ENCODE data around the gene NT5DC2. TPM values are rescaled to one million over a fixed set of nuclear protein-coding genes. Genes with fewer than 3 reads are reported as not detected.

Gene NT5DC2
- polyA plus RNA-seq, 4 donors, result 4.9 to 46.9 (median 23.8) TPM

GRCh38 chr3:52520141-52520667 lies 13.5 kb downstream of the NT5DC2 start:
- Histone ChIP-seq H3K27me3 (ENCODE audit: control insufficient read depth in 3 of 3, insufficient read depth in 3 of 3, low read length in 3 of 3) (no peaks in the 10 kb centered on the region), H3K9me3 (ENCODE audit: control insufficient read depth in 2 of 2, insufficient read depth in 1 of 2, low read depth in 1 of 2, low read length in 1 of 2) (no peaks in the 10 kb centered on the region), H3K36me3 (ENCODE audit: control insufficient read depth in 3 of 3, insufficient read depth in 2 of 3, low read depth in 1 of 3, low read length in 3 of 3) (peaks cover 0 to 32% (median 0%) of the 10 kb centered on the region in 3 donors), H3K4me1 (ENCODE audit: control insufficient read depth in 3 of 3, insufficient read depth in 2 of 3, low read depth in 1 of 3, low read length in 2 of 3) (peaks cover 0 to 6% (median 0%) of the 10 kb centered on the region in 3 donors), H3K27ac (ENCODE audit: low read depth in 1 of 3, low read length in 2 of 3) (no peak overlapping the region), H3K4me3 (ENCODE audit: low read depth in 1 of 3, low read length in 3 of 3) (no peak overlapping the region)
- 91 to 94% (median 93%) methylated on average over 14 of the region's 14 CpGs for WGBS, 3 donors
- no peak for FAIRE-seq
- no peak for DNase-seq

DNA sequence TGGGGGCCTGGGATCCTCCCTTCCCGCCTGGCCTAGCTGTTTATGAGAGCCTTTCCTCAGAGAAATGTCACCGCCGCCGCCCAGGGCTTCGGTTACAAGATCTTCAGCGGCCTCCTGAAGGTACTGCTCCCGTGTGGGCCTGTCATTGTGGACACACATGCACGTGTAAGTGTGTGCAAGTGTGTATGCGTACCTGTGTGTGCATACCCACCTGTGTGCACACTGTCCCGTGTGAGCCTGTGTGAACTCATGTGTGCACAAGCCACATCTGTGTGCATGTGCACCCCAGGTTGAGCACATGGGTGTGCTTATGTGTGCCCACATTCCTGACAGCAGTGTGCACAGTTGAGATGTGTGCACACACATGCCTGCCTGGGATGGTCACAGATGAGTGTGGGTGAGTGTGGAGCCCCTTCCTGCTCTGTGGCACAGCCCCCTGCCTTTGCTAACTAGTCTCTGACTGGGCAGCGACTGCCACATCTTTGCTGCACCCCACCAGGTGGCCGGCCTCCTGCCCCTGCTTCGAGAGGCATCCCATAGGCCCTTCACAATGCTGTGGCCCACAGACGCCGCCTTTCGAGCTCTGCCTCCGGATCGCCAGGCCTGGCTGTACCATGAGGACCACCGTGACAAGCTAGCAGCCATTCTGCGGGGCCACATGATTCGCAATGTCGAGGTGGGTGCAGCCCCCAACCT lies 14.1 kb downstream of the NT5DC2 start:
- no peak for FAIRE-seq
- H3K36me3 ChIP-seq (ENCODE audit: control insufficient read depth in 3 of 3, insufficient read depth in 2 of 3, low read depth in 1 of 3, low read length in 3 of 3), result peaks cover 0 to 27% (median 0%) of the 10 kb centered on the region in 3 donors
- H3K27me3 ChIP-seq (ENCODE audit: control insufficient read depth in 3 of 3, insufficient read depth in 3 of 3, low read length in 3 of 3), result no peaks in the 10 kb centered on the region
- WGBS, 3 donors, result 83 to 88% (median 86%) methylated on average over 21 to 22 of the region's 22 CpGs
- peaks cover 0 to 6% (median 0%) of the 10 kb centered on the region in 3 donors for H3K4me1 ChIP-seq (ENCODE audit: control insufficient read depth in 3 of 3, insufficient read depth in 2 of 3, low read depth in 1 of 3, low read length in 2 of 3)
- no peak for DNase-seq
- no peak overlapping the region for H3K27ac ChIP-seq (ENCODE audit: low read depth in 1 of 3, low read length in 2 of 3)
- H3K9me3 ChIP-seq (ENCODE audit: control insufficient read depth in 2 of 2, insufficient read depth in 1 of 2, low read depth in 1 of 2, low read length in 1 of 2), result no peaks in the 10 kb centered on the region
- H3K4me3 ChIP-seq (ENCODE audit: low read depth in 1 of 3, low read length in 3 of 3), result no peak overlapping the region

GRCh38 chr3:52518723-52519444 lies 14.8 kb downstream of the NT5DC2 start:
- Histone ChIP-seq H3K4me1 (ENCODE audit: control insufficient read depth in 3 of 3, insufficient read depth in 2 of 3, low read depth in 1 of 3, low read length in 2 of 3) (peaks cover 0 to 6% (median 0%) of the 10 kb centered on the region in 3 donors), H3K4me3 (ENCODE audit: low read depth in 1 of 3, low read length in 3 of 3) (peak overlapping the region in 2 of 3 donors; percentile 10 to 40), H3K36me3 (ENCODE audit: control insufficient read depth in 3 of 3, insufficient read depth in 2 of 3, low read depth in 1 of 3, low read length in 3 of 3) (peaks cover 0 to 20% (median 0%) of the 10 kb centered on the region in 3 donors), H3K27ac (ENCODE audit: low read depth in 1 of 3, low read length in 2 of 3) (no peak overlapping the region), H3K27me3 (ENCODE audit: control insufficient read depth in 3 of 3, insufficient read depth in 3 of 3, low read length in 3 of 3) (no peaks in the 10 kb centered on the region), H3K9me3 (ENCODE audit: control insufficient read depth in 2 of 2, insufficient read depth in 1 of 2, low read depth in 1 of 2, low read length in 1 of 2) (no peaks in the 10 kb centered on the region)
- 29 to 56% (median 48%) methylated on average over 37 to 50 of the region's 50 CpGs for WGBS, 3 donors
- peak; percentile 49 to 64 for DNase-seq
- no peak for FAIRE-seq

DNA sequence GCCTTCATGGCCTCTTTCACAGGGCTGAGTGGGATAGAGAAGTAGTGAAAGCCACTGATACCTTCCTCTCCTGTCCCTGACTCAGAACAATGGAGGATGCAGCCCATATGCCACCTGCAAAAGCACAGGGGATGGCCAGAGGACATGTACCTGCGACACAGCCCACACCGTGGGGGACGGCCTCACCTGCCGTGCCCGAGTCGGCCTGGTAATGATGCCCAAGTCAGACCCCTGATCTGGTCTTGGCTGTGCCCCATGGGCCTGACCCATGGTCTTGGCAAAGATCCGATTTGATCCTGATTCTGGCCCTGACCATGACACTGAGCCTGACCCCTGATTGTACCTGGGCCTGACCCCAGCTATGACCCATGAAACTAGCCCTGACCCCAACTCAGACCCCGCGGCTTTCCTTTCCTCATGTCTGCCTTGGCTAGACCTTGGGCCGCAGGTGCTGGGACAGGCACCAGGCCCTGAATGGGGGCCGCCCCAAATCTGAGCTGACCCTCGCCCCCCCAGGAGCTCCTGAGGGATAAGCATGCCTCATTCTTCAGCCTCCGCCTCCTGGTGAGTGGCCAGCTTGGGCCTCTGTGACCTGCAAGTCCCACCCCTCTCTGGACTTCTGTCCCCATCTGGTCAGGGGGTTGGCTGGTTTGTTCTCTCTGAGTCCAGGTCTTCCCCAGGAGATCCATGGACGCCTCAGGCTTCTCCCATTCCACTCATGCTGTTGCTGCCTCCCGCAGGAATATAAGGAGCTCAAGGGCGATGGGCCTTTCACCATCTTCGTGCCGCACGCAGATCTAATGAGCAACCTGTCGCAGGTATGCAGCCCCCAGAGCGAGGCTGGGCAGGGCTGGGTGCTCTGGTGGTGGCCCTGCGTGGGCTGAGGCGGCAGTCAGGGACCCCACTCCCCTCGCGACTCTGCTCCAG lies 15.6 kb downstream of the NT5DC2 start:
- no peaks in the 10 kb centered on the region for H3K9me3 ChIP-seq (ENCODE audit: control insufficient read depth in 2 of 2, insufficient read depth in 1 of 2, low read depth in 1 of 2, low read length in 1 of 2)
- no peak for FAIRE-seq
- peaks cover 0 to 13% (median 0%) of the 10 kb centered on the region in 3 donors for H3K36me3 ChIP-seq (ENCODE audit: control insufficient read depth in 3 of 3, insufficient read depth in 2 of 3, low read depth in 1 of 3, low read length in 3 of 3)
- peaks cover 0 to 6% (median 0%) of the 10 kb centered on the region in 3 donors for H3K4me1 ChIP-seq (ENCODE audit: control insufficient read depth in 3 of 3, insufficient read depth in 2 of 3, low read depth in 1 of 3, low read length in 2 of 3)
- H3K27ac ChIP-seq (ENCODE audit: low read depth in 1 of 3, low read length in 2 of 3), result no peak overlapping the region
- H3K4me3 ChIP-seq (ENCODE audit: low read depth in 1 of 3, low read length in 3 of 3), result peak overlapping the region in 2 of 3 donors; percentile 10 to 40
- no peak for DNase-seq
- H3K27me3 ChIP-seq (ENCODE audit: control insufficient read depth in 3 of 3, insufficient read depth in 3 of 3, low read length in 3 of 3), result no peaks in the 10 kb centered on the region
- 66 to 83% (median 72%) methylated on average over 25 of the region's 25 CpGs for WGBS, 3 donors

DNA sequence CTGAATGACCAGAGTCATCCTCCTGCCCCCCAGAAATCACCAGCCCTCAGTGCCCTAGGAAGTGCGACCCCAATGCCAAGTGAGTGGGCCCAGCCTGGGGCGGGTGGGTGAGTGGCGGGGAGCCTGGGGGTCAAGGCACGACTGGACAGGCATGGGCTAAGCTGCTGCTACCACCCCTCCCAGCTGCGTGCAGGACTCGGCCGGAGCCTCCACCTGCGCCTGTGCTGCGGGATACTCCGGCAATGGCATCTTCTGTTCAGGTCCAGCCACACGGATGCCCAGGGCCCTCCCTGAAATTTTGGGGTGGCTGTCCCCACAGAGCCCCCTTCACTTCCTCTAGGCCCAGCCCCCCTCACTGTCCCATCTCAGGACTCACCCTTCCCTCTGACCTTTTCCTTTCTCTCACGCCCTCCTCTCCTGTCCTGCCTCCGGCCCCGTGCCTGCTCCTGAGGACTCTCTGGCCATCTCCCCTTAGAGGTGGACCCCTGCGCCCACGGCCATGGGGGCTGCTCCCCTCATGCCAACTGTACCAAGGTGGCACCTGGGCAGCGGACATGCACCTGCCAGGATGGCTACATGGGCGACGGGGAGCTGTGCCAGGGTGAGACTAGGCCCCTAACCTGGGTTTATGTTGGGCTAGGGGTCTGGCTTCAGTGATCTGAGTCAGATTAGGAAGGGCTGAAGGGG lies 17.0 kb downstream of the NT5DC2 start:
- no peak for DNase-seq
- FAIRE-seq, result no peak
- Histone ChIP-seq H3K4me1 (ENCODE audit: control insufficient read depth in 3 of 3, insufficient read depth in 2 of 3, low read depth in 1 of 3, low read length in 2 of 3) (peaks cover 0 to 6% (median 0%) of the 10 kb centered on the region in 3 donors), H3K27ac (ENCODE audit: low read depth in 1 of 3, low read length in 2 of 3) (no peak overlapping the region), H3K36me3 (ENCODE audit: control insufficient read depth in 3 of 3, insufficient read depth in 2 of 3, low read depth in 1 of 3, low read length in 3 of 3) (peaks cover 0 to 7% (median 0%) of the 10 kb centered on the region in 3 donors), H3K4me3 (ENCODE audit: low read depth in 1 of 3, low read length in 3 of 3) (no peak overlapping the region), H3K27me3 (ENCODE audit: control insufficient read depth in 3 of 3, insufficient read depth in 3 of 3, low read length in 3 of 3) (no peaks in the 10 kb centered on the region), H3K9me3 (ENCODE audit: control insufficient read depth in 2 of 2, insufficient read depth in 1 of 2, low read depth in 1 of 2, low read length in 1 of 2) (no peaks in the 10 kb centered on the region)
- 90 to 95% (median 92%) methylated on average over 16 to 19 of the region's 19 CpGs for WGBS, 3 donors

GRCh38 chr3:52515192-52515591 lies 18.5 kb downstream of the NT5DC2 start:
- DNase-seq (no peak), FAIRE-seq (no peak)
- peaks cover 0 to 5% (median 0%) of the 10 kb centered on the region in 3 donors for H3K36me3 ChIP-seq (ENCODE audit: control insufficient read depth in 3 of 3, insufficient read depth in 2 of 3, low read depth in 1 of 3, low read length in 3 of 3)
- WGBS, 3 donors, result 43 to 54% (median 52%) methylated on average over 6 of the region's 6 CpGs
- no peak overlapping the region for H3K4me3 ChIP-seq (ENCODE audit: low read depth in 1 of 3, low read length in 3 of 3)
- no peaks in the 10 kb centered on the region for H3K27me3 ChIP-seq (ENCODE audit: control insufficient read depth in 3 of 3, insufficient read depth in 3 of 3, low read length in 3 of 3)
- peaks cover 0 to 6% (median 0%) of the 10 kb centered on the region in 3 donors for H3K4me1 ChIP-seq (ENCODE audit: control insufficient read depth in 3 of 3, insufficient read depth in 2 of 3, low read depth in 1 of 3, low read length in 2 of 3)
- no peak overlapping the region for H3K27ac ChIP-seq (ENCODE audit: low read depth in 1 of 3, low read length in 2 of 3)
- no peaks in the 10 kb centered on the region for H3K9me3 ChIP-seq (ENCODE audit: control insufficient read depth in 2 of 2, insufficient read depth in 1 of 2, low read depth in 1 of 2, low read length in 1 of 2)

GRCh38 chr3:52514576-52514975 lies 19.1 kb downstream of the NT5DC2 start:
- FAIRE-seq, result no peak

More at GRCh38 chr3:52514576-52514975, 19.1 kb downstream of the NT5DC2 start:
- H3K4me3 ChIP-seq (ENCODE audit: low read depth in 1 of 3, low read length in 3 of 3), result no peak overlapping the region
- 80 to 82% (median 82%) methylated on average over 10 to 11 of the region's 11 CpGs for WGBS, 3 donors
- H3K4me1 ChIP-seq (ENCODE audit: control insufficient read depth in 3 of 3, insufficient read depth in 2 of 3, low read depth in 1 of 3, low read length in 2 of 3), result peaks cover 0 to 6% (median 0%) of the 10 kb centered on the region in 3 donors
- DNase-seq, result no peak
- no peak overlapping the region for H3K27ac ChIP-seq (ENCODE audit: low read depth in 1 of 3, low read length in 2 of 3)
- H3K9me3 ChIP-seq (ENCODE audit: control insufficient read depth in 2 of 2, insufficient read depth in 1 of 2, low read depth in 1 of 2, low read length in 1 of 2), result no peaks in the 10 kb centered on the region
- no peaks in the 10 kb centered on the region for H3K27me3 ChIP-seq (ENCODE audit: control insufficient read depth in 3 of 3, insufficient read depth in 3 of 3, low read length in 3 of 3)
- H3K36me3 ChIP-seq (ENCODE audit: control insufficient read depth in 3 of 3, insufficient read depth in 2 of 3, low read depth in 1 of 3, low read length in 3 of 3), result peaks cover 0 to 5% (median 0%) of the 10 kb centered on the region in 3 donors
